Mesothelial cell of epicardium (in vitro differentiated cells): ENCODE results near the gene BAZ1B. TPM values are rescaled to one million over a fixed set of nuclear protein-coding genes. Genes with fewer than 3 reads are reported as not detected.
"Not testable (repeated sequence)": the region's sequence is repeated elsewhere in the genome, so short reads cannot be mapped to it uniquely, and the experiment has no call there.

Source experiments
- DNase-seq, 2 experiments: peaks; one replicate each; pipeline ENCODE4 v3.0.0; 2021; ENCODE audit warnings: low spot score in 2 of 2; ENCODE audit not compliant: unreplicated experiment in 2 of 2
- H3K27ac Mint-ChIP-seq: 2 replicates; pipeline ENCODE4 v1.8.0; 2021; ENCODE audit warnings: mixed read lengths
- H3K27me3 Mint-ChIP-seq: 2 replicates; pipeline ENCODE4 v1.8.0; 2021; ENCODE audit warnings: low read depth, mixed read lengths
- H3K36me3 Mint-ChIP-seq: 2 replicates; pipeline ENCODE4 v1.8.0; 2021; ENCODE audit warnings: mixed read lengths
- H3K4me1 Mint-ChIP-seq: 2 replicates; pipeline ENCODE4 v1.8.0; 2021; ENCODE audit warnings: mixed read lengths
- H3K4me3 Mint-ChIP-seq: 2 replicates; pipeline ENCODE4 v1.8.0; 2021; ENCODE audit warnings: mild to moderate bottlenecking, moderate library complexity, mixed read lengths
- H3K9me3 Mint-ChIP-seq: 2 replicates; pipeline ENCODE4 v1.8.0; 2021; ENCODE audit warnings: mixed read lengths
- CTCF ChIP-seq: fragments of 200-600 bp; sonication (generic); IDR thresholded peaks from one replicate; pipeline ENCODE4 v1.5.0; 2021; ENCODE audit warnings: antibody characterized with exemption; ENCODE audit not compliant: unreplicated experiment
- total RNA-seq: library from RNA; stranded (reverse); gene quantifications from 3 replicates; pipeline ENCODE4 v1.2.1, GENCODE V29; 2021

BAZ1B gene
- total RNA-seq, 1 donor from 2014 or later, result 77.8 TPM

GRCh38 chr7:73482746-73483145 is 39.3 kb downstream of the BAZ1B start:
- no peak for DNase-seq
- Mint-ChIP-seq H3K4me3 (no peak overlapping the region), H3K27ac (no peak overlapping the region), H3K36me3 (peaks cover 34% of the 10 kb centered on the region), H3K4me1 (no peaks in the 10 kb centered on the region), H3K9me3 (no peaks in the 10 kb centered on the region), H3K27me3 (no peaks in the 10 kb centered on the region)
- no peak for TF ChIP-seq CTCF

- not testable (repeated sequence) for H3K27me3 Mint-ChIP-seq, H3K27ac Mint-ChIP-seq
Measured at GRCh38 chr7:73481521-73481920, 40.6 kb downstream of the BAZ1B start.

GRCh38 chr7:73478549-73478948 is 43.5 kb downstream of the BAZ1B start:
- H3K4me3 Mint-ChIP-seq, result no peak overlapping the region
- peaks cover 4% of the 10 kb centered on the region for H3K9me3 Mint-ChIP-seq
- H3K27me3 Mint-ChIP-seq, result no peaks in the 10 kb centered on the region
- H3K4me1 Mint-ChIP-seq, result no peaks in the 10 kb centered on the region
- no peak for TF ChIP-seq CTCF
- H3K27ac Mint-ChIP-seq, result no peak overlapping the region
- peaks cover 55% of the 10 kb centered on the region for H3K36me3 Mint-ChIP-seq
- DNase-seq, result no peak

More at GRCh38 chr7:73481521-73481920, 40.6 kb downstream of the BAZ1B start:
- not testable (repeated sequence) for DNase-seq, H3K9me3 Mint-ChIP-seq, H3K4me1 Mint-ChIP-seq, H3K4me3 Mint-ChIP-seq
- H3K36me3 Mint-ChIP-seq, result peaks cover 44% of the 10 kb centered on the region

- Mint-ChIP-seq H3K27me3 (no peaks in the 10 kb centered on the region), H3K4me1 (no peaks in the 10 kb centered on the region), H3K27ac (no peak overlapping the region), H3K36me3 (peaks cover 53% of the 10 kb centered on the region), H3K4me3 (no peak overlapping the region), H3K9me3 (peaks cover 4% of the 10 kb centered on the region)
- TF ChIP-seq CTCF, result no peak
- DNase-seq, result no peak
Measured at GRCh38 chr7:73477376-73477775, 44.7 kb downstream of the BAZ1B start.

GRCh38 chr7:73470208-73470607 is 51.9 kb downstream of the BAZ1B start:
- Mint-ChIP-seq H3K36me3 (peaks cover 28% of the 10 kb centered on the region), H3K27me3 (no peaks in the 10 kb centered on the region), H3K9me3 (peaks cover 1% of the 10 kb centered on the region), H3K27ac (no peak overlapping the region), H3K4me3 (no peak overlapping the region), H3K4me1 (no peaks in the 10 kb centered on the region)
- DNase-seq, result no peak
- TF ChIP-seq CTCF, result no peak

- not testable (repeated sequence) for H3K4me1 Mint-ChIP-seq, H3K9me3 Mint-ChIP-seq, DNase-seq, H3K4me3 Mint-ChIP-seq, H3K27ac Mint-ChIP-seq, H3K27me3 Mint-ChIP-seq
- peaks cover 48% of the 10 kb centered on the region for H3K36me3 Mint-ChIP-seq
Measured at GRCh38 chr7:73467046-73467445, 55.0 kb downstream of the BAZ1B start.

GRCh38 chr7:73466112-73466511 is 56.0 kb downstream of the BAZ1B start:
- no peak for TF ChIP-seq CTCF
- Mint-ChIP-seq H3K27me3 (no peaks in the 10 kb centered on the region), H3K4me1 (no peaks in the 10 kb centered on the region), H3K27ac (no peak overlapping the region), H3K4me3 (no peak overlapping the region), H3K9me3 (no peaks in the 10 kb centered on the region), H3K36me3 (peaks cover 49% of the 10 kb centered on the region)
- no peak for DNase-seq
